ENCODE results near the gene SEC14L2.

Gene SEC14L2

GRCh38 chr22:30354644-30355043 lies 42.2 kb upstream of the SEC14L2 start:
- POLR2A ChIA-PET, result interaction anchor here (0.6 kb wide), 3 partner anchors 11 to 712 kb away, joined by 3 read pairs; no protein-coding TSS in a partner anchor
- no peak for TF ChIP-seq CTCF (IDR thresholded peaks at IDR 0.05; ENCODE audit: insufficient read depth, low read length, missing control alignments)
- H3K4me3 ChIP-seq (ENCODE audit: low read depth, low read length), result no peak overlapping the region
- CTCF ChIA-PET, result interaction anchor here (0.9 to 3.3 kb wide), 5 partner anchors 66 to 246 kb away, joined by 3 to 12 read pairs (median 5); partner anchors contain the start of gene CASTOR1
- no peak for DNase-seq (ENCODE audit: low read depth, low spot score)

GRCh38 chr22:30356449-30357235 lies 40.2 kb upstream of the SEC14L2 start, which contains the start of the genes CCDC157 and SF3A1:
TSS of gene CCDC157 (plus strand) at chr22:30357007. CDS start at chr22:30366001, 8,994 bp downstream.
TSS of gene SF3A1 (minus strand) at chr22:30356894. CDS start at chr22:30356792, 102 bp downstream.
- ChIA-PET CTCF (interaction anchor here (1.0 to 2.5 kb wide), 6 partner anchors 11 to 248 kb away, joined by 3 to 11 read pairs (median 5); partner anchors contain the start of gene RNF215), POLR2A (interaction anchor here (0.6 to 2.1 kb wide), 8 partner anchors 8 to 101 kb away, joined by 3 to 8 read pairs (median 5); partner anchors contain the start of genes CASTOR1 and TBC1D10A)
- peak; percentile 45 for DNase-seq (ENCODE audit: low read depth, low spot score)
- TF ChIP-seq CTCF (IDR thresholded peaks at IDR 0.05; ENCODE audit: insufficient read depth, low read length, missing control alignments), result no peak
- peak within 1 kb of the TSS; percentile 84 for H3K4me3 ChIP-seq (ENCODE audit: low read depth, low read length)

- H3K4me3 ChIP-seq (ENCODE audit: low read depth, low read length), result peak overlapping the region; percentile 84
- no peak for TF ChIP-seq CTCF (IDR thresholded peaks at IDR 0.05; ENCODE audit: insufficient read depth, low read length, missing control alignments)
- POLR2A ChIA-PET, result interaction anchor here (0.6 to 2.1 kb wide), 7 partner anchors 9 to 102 kb away, joined by 3 to 8 read pairs (median 6); partner anchors contain the start of genes CASTOR1 and TBC1D10A
- CTCF ChIA-PET, result interaction anchor here (1.0 to 2.5 kb wide), 5 partner anchors 10 to 248 kb away, joined by 3 to 11 read pairs (median 5); partner anchors contain the start of gene RNF215
- no peak for DNase-seq (ENCODE audit: low read depth, low spot score)
These were observed 39.6 kb upstream of the SEC14L2 start for GRCh38 chr22:30357236-30357570.

GRCh38 chr22:30357650-30358215 lies 39.1 kb upstream of the SEC14L2 start:
- POLR2A ChIA-PET, result interaction anchor here (1.3 to 2.1 kb wide), 2 partner anchors 31 to 66 kb away, joined by 7 to 8 read pairs; partner anchors contain the start of gene TBC1D10A

GRCh38 chr22:30358541-30358940 lies 38.3 kb upstream of the SEC14L2 start:
- CTCF ChIA-PET, result interaction anchor here (1.0 to 1.5 kb wide), 2 partner anchors 29 to 95 kb away, joined by 3 to 6 read pairs; partner anchors contain the start of gene RNF215
- no peak for TF ChIP-seq CTCF (IDR thresholded peaks at IDR 0.05; ENCODE audit: insufficient read depth, low read length, missing control alignments)
- POLR2A ChIA-PET, result no interaction called here
- DNase-seq (ENCODE audit: low read depth, low spot score), result no peak
- no peak overlapping the region for H3K4me3 ChIP-seq (ENCODE audit: low read depth, low read length)

More at GRCh38 chr22:30357650-30358215, 39.1 kb upstream of the SEC14L2 start:
- no peak for TF ChIP-seq CTCF (IDR thresholded peaks at IDR 0.05; ENCODE audit: insufficient read depth, low read length, missing control alignments)
- DNase-seq (ENCODE audit: low read depth, low spot score), result no peak
- H3K4me3 ChIP-seq (ENCODE audit: low read depth, low read length), result peak overlapping the region; percentile 84
- CTCF ChIA-PET, result interaction anchor here (1.0 to 2.1 kb wide), 3 partner anchors 10 to 70 kb away, joined by 3 to 11 read pairs (median 6); partner anchors contain the start of gene RNF215

Measured in AG04449 (cell line).